Measurements from ENCODE around the gene NAP1L4. TPM values are rescaled to one million over a fixed set of nuclear protein-coding genes. Genes with fewer than 3 reads are reported as not detected.
A peak's percentile ranks its signal among the peaks of the same experiment; 100 is the strongest.

The NAP1L4 gene
- polyA plus RNA-seq, 3 donors = 181 to 220 (median 190) TPM

DNA sequence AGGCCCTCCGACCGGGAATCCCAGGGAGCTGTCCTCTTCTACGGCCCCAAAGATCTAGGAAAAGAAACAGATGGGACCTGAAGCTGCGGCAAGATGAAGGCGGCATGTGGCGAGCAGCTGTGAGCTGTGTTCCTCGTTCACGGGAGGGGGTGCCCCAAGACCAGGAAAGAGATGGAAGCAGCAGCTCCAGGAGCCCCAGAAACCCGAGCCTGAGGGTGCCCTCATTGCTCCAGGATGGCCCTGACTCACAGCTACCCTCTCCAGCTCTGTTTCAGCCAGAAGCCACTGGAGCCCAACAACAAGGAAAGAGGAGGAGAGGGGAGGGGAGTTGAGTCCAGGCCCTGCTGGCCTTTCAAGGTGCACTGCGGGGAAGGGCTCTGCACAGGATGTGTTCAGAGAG is 23.7 kb upstream of the NAP1L4 start:
- DNase-seq (ENCODE audit: extremely low read depth in 1 of 11, low read depth in 9 of 11, low spot score in 4 of 11) = no peak

DNA sequence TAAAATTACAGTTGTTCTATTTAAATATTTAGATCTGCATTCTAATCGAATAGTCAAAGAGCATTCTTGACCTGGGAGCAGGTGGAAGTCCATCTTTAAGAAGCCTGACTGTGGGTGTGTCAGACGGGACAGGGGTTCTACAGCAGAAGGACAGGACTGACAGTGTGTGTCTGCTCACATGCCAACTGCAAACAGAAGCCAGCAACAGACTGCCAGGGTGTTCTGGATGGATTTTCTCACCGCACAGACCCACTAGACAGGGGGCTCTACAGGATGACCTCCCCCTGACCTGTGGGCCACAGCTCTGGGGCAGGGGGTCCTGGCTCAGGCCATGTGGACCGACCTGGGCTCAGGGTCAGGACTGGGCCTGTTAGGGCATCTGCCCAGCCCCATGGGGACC is 22.8 kb upstream of the NAP1L4 start:
- DNase-seq (ENCODE audit: extremely low read depth in 1 of 11, low read depth in 9 of 11, low spot score in 4 of 11) = no peak

DNA sequence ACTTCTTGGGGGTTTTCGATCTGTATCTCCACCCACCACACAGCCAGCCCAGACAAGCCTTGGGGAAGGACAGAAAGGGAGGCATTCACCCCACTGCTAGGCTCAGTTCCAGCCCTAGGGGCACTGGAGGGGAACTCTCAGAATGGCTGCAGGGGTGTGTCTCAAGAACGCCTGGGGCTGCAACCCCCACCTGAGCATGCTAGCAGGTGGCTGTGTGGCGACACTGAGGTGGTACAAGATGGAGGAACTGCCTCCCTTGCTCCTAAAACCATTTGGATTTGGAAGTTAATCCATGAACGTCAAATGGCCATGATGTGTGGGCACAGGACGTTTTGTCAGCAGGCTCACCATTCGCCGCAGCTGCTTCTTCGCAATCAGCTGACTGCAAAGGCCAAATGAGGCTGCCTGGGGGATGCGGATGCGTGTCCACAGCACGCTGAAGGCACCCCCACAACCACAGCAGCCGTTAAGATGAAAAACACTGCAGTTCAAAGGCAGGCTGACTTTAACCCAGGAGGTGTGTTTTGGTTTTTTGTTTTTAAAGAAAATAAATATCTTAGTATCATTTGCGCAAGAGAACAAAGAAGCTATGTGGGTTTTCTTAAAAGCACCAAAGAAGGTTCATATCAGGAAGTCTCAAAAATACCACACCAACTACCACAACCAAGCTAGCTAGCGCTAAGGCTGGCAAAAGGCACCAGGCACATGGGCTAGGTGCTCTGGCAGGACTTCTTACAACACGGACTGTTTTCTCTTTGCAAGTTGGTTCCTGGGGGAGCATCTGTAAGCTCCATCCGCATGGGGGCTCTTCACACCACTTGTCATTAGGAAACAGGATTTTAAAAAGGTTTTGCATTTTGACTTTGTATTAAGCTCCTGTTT is 22.2 kb upstream of the NAP1L4 start:
- no peak for DNase-seq (ENCODE audit: extremely low read depth in 1 of 11, low read depth in 9 of 11, low spot score in 4 of 11)

DNA sequence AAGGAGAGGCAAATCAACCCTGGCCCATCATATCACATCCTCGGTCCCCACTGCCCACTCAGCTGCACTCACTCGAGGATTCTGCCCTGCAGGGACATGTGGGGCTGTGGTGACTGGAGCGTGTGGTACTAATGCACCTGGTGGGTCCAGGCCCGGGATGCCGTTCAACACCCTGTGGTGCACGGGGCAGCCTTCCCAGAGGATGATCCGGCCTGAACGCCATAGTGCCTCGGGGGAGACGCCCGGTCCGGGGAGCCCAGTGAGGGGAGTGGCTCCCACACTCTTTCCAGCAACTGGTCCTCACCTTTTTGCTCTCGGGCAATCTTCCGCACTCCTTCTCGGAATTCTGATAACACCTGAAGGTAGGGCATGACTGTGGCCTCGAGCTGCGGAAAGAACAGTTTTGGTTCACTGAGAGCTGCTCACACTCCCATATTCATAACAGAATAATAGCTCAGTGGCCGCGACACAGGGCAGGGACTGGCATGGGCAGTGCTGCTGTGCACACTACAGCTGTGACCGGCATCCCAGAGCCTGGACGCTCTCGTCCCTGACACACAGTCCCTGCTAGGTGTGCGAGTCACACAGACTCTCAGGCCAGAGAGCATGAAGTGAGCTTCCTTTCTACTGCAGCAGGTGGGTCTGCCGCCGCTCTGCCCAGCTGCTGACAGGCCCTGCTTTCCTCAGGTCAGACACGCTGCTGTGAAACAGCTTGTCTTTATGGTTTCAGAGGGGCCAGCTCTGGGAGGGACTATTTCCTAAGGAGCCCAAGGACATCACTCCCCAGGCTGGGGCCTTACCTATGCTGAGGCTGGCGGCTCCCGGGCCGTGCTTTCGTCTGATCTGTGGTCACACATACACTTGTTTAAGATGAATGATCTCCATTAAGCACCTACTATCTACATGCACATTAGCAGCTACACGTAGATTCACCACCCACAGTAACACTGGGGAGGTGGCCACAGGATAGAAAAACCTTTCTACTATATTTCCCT is 20.1 kb upstream of the NAP1L4 start:
- no peak for DNase-seq (ENCODE audit: extremely low read depth in 1 of 11, low read depth in 9 of 11, low spot score in 4 of 11)

DNA sequence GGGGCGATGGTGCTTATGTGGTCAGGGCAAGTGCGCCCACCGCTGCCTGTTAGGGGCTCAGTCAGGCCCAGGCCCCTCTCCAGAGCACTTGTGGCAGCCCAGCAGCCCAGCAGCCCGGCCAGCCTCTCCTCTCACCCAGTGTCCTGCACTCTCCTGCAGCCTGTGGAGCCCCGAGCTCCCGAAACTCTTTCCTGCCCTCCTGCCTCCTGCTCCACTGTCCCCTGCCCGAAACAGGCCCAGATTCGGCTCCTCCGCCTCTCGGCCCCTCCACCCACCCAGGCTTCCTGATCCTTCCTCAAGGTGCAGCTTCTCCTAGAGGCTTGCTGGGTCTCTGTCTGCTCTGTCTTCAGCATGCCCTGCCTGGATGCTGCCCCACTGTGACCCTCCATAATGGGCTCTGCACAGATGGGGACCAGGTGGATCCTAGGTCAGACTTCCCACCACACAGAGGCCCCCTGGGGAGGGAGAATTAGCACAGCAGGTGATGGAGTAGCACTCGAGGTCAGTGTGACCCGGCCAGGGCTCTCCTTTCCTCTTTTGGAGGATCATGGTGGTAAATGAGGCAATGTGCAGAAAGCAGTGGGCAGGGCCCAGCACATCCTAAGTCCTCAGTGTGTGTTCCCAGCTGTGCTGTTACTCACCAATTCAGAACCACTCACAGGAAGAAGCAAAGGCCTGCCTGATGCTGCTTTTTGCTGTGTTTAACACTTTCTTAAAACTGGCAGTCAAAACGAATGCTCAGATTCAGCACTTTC is 18.6 kb upstream of the NAP1L4 start:
- DNase-seq (ENCODE audit: extremely low read depth in 1 of 11, low read depth in 9 of 11, low spot score in 4 of 11) = no peak

DNA sequence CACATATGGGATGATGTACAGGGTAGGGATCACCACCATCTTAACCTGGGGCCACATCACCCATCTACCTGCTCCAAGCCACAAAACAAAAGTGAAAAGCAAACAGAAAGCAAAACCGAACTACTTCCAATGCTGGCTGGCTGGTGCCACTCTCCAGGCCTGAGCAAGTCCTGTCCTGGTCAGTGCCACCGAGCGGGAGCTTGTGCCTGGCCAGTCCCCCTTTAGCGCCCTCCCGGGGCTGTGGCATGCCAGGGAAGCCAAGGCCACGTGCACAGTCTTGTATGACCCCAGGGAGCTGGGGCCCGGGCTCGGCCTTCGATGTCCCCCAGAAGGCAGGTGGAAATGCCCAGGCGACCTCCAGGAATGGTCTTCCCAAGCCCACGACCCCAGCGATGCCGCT is 17.9 kb upstream of the NAP1L4 start:
- no peak for DNase-seq (ENCODE audit: extremely low read depth in 1 of 11, low read depth in 9 of 11, low spot score in 4 of 11)

DNA sequence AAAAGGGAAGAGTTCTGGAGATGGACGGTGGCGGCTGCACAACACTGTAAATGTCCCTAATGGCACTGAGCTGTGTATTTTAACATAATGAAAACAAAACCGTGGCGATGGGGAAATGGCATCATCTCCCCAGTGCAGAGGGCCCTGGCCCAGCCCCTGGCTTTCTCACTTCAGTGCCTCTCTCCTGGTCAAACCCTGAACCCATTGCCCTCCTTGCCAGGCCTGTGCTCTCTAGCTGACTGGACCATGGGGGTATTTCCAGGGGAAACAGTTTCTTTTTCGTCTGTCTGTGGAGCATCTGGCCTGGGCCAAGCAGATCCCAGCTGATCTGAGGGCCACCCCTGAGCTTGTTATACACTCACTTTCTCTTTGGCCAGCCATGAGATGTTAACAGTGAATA is 17.4 kb upstream of the NAP1L4 start:
- no peak for DNase-seq (ENCODE audit: extremely low read depth in 1 of 11, low read depth in 9 of 11, low spot score in 4 of 11)

DNA sequence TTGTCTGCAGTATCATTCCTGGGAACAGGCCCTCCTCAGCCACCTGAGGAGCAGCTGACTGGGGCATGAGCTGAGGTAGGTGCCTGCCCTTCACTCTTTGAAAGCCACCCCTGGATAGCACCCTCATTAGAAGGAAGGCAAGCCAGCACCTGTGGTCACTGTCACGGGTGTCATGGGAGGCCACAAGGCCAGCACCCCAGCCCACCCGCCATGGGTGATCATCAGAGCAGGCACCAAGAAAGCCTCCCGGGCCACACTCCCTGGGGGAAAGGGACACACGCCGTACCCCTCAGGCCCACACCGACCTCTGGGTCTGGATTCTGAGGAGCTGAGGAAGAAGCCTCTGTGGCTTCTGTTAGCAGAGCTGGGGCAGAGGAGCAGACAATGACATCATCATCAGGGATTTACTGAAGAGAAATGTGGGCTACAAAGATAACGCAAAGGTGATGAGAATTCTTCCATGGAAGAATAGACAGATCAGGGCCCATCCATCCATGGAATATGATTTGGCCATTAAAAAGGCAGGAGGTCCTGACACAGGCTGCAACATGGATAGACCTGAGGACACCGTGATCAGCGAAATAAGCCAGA is 16.7 kb upstream of the NAP1L4 start:
- DNase-seq (ENCODE audit: extremely low read depth in 1 of 11, low read depth in 9 of 11, low spot score in 4 of 11) = no peak

DNA sequence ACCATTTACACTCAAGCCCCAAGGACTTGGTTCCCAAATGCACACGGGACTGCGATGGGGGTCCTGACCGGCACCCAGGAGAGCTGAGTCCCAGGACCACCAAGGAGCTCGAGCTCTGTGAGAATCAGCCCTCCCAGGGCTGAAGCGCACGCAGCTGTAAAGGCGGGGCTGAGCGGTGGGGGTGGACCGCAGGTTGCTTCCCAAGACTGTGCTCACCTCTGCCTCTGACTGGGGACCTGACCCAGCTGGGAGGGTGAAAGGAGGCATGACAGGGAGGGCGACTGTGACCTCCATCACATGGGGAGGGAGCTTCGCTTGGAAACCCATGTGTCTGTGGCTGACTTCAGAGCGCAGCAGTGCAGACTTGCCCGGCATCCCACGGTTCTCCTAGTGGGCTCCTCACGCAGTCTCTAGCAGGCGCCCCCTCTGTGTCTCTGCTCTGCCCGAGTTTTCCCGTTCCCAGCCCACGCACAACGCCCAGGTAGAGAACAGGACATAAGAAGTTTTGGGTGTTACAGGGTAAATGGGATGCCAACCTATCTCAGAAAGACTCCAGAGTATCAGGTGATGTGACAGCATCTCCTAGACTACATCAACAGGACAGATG is 15.4 kb upstream of the NAP1L4 start:
- DNase-seq (ENCODE audit: extremely low read depth in 1 of 11, low read depth in 9 of 11, low spot score in 4 of 11) = no peak

DNA sequence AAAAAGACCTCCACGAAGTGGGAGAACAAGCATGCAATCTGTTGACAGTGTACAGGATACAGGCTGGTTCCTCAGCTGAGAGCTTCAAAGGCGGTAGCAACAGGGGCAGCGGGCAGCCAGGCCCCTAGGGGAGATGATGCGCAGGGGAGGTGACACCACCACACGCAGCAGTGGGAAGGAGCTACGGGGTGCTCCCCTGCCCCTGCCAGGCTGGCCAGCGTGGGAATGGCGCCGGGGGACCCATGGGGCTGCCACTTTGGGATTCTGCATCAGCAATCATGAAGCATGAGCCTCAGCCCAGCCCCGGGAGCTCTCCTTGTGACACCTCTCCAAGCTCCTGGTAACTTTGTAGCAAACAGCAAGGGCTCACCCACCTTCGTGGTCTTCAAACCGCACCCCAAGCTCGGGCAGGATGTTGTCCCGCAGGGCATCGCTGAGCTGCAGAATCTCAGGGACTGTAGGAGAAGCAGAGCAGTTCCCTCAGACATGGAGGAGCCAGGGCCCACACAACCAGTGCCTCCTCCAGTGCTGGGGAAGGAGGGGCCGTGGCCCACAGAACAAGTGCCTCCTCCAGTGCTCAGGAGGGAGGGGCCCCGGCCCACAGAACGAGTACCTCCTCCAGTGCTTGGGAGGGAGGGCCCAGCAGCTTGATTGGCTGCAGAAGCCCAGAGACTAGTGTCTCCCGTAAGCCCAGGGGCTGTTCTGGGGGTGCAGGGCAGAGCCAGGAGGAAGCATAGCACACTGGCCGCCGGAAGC is 14.6 kb upstream of the NAP1L4 start:
- no peak for DNase-seq (ENCODE audit: extremely low read depth in 1 of 11, low read depth in 9 of 11, low spot score in 4 of 11)

DNA sequence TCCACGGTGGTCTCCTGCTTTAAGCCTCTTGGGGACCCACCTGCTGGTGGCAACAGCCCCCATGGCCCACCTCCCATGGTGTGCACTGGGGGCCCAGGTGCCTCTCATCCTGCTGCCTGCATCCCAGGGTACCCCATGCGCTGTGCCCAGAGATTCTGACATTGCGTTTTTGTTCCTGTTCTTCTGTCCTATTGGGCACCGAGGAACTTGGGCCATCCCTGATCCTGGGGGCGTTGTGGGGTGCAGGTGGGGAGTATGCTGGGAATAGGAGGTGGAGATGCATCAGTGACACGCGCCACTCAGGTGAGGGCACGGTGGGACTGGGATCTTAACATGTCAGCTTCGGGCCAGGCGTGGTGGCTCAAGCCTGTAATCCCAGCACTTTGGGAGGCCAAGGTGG is 12.4 kb upstream of the NAP1L4 start:
- DNase-seq (ENCODE audit: extremely low read depth in 1 of 11, low read depth in 9 of 11, low spot score in 4 of 11) = no peak

DNA sequence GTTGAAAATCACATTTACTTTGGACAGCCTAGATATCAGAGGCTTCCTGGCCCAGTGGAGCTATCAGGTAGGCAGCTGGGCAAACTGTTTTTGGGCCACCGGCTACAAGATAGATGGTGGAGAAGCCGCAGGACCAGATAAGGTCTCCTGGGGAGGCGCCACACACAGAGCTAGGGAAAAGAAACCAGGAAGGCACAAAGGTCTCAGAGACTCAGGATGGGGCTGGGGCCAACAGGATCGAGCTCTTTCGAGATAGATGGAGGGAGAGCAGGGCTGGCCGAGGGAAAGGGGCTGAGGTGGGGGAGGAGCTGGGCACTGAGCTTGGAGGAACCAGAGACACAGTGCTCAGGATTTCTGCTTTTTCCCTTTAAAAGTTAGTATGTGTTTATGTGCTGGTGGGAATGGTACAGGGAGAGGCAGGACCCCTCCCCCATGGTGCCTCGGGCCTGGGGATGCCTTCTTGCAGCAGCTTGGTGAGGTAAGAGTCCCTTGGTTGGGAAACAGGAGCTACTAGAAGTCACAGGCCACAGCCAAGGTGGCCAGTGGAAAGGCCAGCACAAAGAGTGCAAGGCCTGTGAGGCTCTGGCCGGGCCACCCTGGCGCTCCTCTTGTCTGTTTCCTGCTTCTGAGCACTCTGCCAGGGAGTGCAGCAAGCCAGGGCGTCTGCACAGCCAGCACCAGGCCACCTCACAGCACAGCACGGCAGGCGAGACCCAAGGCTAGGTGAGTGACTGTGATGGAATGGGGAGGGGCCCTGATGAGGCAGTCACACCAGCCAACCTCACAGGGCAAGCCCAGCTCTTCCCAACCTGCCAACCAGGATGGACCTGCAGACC is 11.5 kb upstream of the NAP1L4 start:
- no peak for DNase-seq (ENCODE audit: extremely low read depth in 1 of 11, low read depth in 9 of 11, low spot score in 4 of 11)

DNA sequence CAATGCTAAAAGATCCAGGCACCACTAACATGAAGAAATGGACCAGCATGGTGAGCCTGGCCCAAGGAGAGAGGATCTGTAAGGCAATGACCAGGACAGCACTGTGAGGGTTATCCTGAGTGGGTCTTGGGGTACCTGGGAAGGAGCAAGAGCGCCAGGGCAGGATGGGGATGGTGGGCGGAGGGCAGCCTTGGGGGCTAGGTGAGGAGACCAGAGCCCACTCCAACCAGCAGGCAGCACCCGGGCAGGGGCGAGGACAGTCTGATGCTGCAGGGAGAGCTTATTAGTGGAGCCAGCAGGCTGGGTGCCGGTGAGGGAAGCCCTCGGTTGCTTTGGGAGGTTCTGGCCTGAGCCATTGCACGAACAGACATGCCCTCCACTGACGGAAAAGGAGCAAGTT is 10.7 kb upstream of the NAP1L4 start:
- DNase-seq (ENCODE audit: extremely low read depth in 1 of 11, low read depth in 9 of 11, low spot score in 4 of 11) = no peak

DNA sequence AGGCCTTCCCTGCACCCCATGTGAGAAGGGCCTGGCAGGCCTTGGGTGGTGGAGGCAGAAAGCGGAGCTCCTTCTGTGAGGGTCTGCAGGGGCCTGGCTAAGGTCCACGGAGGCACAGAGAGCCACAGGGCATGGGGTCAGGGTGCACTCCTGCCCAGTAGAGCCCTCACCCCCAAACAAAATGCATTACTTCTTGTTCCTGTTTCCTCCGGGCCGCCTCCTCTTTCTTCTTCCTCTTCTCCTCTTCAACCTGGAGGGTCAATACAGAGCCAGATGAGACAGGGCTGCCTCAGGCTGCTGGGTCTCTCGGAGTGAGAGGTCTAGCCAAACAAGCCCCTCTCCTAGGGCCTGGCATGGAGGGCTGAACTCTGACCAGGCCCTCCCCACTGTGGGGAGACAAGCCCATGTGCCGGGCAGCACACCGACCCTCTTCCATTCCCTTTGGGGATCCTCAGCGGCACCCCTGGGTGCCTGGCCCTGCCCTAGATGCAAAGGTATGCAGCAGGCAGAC is 10.3 kb upstream of the NAP1L4 start:
- no peak for DNase-seq (ENCODE audit: extremely low read depth in 1 of 11, low read depth in 9 of 11, low spot score in 4 of 11)

DNA sequence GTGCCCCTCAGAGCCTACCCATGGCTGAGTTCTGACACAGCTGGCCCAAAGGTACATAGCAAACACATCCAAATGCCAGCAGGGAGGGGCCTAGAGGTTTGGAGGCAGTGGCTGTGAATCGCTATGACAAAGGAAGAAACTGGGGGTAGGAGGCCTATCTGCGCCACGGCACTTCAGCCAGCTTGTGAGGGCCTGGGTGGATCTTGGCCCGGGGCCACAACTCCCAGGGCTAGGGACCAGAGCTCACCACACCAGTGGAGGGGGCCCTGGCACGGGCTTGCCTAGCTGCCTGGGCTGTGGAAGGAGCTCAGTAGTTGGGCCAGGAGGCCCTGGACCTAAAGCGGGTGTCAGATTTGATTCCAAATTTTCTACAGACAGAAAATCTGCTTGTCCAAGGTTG is 9.4 kb upstream of the NAP1L4 start:
- DNase-seq (ENCODE audit: extremely low read depth in 1 of 11, low read depth in 9 of 11, low spot score in 4 of 11) = no peak

DNA sequence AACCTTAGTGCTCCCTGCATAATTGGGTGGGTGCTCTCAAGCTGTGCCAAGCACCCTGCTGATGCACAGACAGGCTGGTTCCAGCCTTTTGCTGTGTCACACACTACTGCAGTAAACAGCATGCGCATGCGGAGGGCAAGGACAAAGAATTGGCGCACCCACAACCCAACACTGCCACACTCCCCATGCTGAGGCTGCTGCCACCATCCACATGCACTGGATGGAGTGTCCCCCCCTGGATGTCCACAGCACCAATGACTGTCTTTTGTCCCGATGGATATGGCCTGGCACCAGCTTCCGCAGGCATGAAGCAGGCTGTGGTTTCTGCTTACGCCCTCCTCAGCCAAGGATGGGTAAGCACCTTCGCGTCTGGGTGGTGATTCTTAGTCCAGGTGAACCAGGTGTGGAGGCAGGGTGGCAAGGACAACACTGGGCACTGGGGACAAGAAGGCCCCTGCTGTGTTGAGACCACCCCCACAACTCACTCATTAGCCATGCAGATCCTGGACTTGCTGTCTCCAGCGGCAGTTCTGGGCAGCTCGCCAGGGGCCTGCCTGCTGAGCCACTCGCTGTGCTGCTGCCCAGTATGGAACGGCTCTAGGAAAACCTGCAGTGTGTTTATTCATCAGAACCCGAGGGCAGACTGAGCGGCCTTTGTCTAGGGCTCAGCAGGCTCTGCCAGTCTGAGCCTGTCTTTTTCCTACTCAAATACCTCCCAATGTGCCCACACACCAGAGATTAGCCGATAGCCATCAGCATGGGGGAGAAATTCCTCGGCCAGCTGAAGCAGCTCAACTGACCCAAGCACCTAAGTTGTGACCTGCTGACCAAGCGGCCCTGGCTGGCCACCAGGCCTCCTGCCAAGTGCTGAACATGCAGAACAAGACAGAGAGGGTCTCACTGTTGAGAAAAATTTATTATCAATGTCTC is 8.2 kb upstream of the NAP1L4 start:
- DNase-seq (ENCODE audit: extremely low read depth in 1 of 11, low read depth in 9 of 11, low spot score in 4 of 11) = peak in 4 of 11 donors; percentile 35 to 46 (median 38)

All from renal cortex interstitium (tissue), 11 donors.